Stomach (tissue), 9 donors: Measurements from ENCODE around the gene TEKTIP1. TPM values are rescaled to one million over a fixed set of nuclear protein-coding genes. Genes with fewer than 3 reads are reported as not detected.
"Not testable (repeated sequence)": the region's sequence is repeated elsewhere in the genome, so short reads cannot be mapped to it uniquely, and the experiment has no call there.

ENCODE experiments used
- DNase-seq, 2 donors: peaks; one replicate each; pipeline versions ENCODE4 v3.0.0 to v3.0.0-alpha.2; 2013 to 2019
- H3K27ac ChIP-seq, 5 donors: fragments of 200-600 bp in 4 of 5; sonication (generic) in 4 of 5; one replicate each; pipeline ENCODE4 v1.5.1; 2013 to 2019; ENCODE audit warnings: mild to moderate bottlenecking in 1 of 5, moderate library complexity in 1 of 5
- H3K27me3 ChIP-seq, 3 donors: fragments of 200-600 bp; sonication (generic); one replicate each; pipeline ENCODE4 v1.5.1; 2017 to 2019; ENCODE audit warnings: mixed run types in 1 of 3
- H3K36me3 ChIP-seq, 4 donors: fragments of 200-600 bp; sonication (generic); 1 replicate in 3 of 4; 2 replicates in 1 of 4; pipeline ENCODE4 v1.5.1; 2016 to 2019
- H3K4me1 ChIP-seq, 4 donors: fragments of 200-600 bp; sonication (generic); one replicate each; pipeline ENCODE4 v1.5.1; 2016 to 2019
- H3K4me3 ChIP-seq, 4 donors: fragments of 200-600 bp; sonication (generic) in 3 of 4; one replicate each; pipeline ENCODE4 v1.5.1; 2016 to 2019; ENCODE audit warnings: mild to moderate bottlenecking in 1 of 4
- H3K9me3 ChIP-seq, 4 donors: fragments of 200-600 bp; sonication (generic); one replicate each; pipeline ENCODE4 v1.5.1; 2016 to 2019
- EP300 ChIP-seq: sonication (generic); formaldehyde crosslinking; IDR thresholded peaks from one replicate; pipeline ENCODE4 v1.6.1; 2017; ENCODE audit warnings: antibody characterized with exemption
- POLR2A ChIP-seq, 4 donors: fragments of 450-650 bp; IDR thresholded peaks; one replicate each; pipeline ENCODE4 v1.6.1; 2016; ENCODE audit warnings: antibody characterized with exemption in 4 of 4, control low read depth in 2 of 4, mild to moderate bottlenecking in 1 of 4, moderate library complexity in 1 of 4
- POLR2AphosphoS5 ChIP-seq, 3 donors: sonication (generic); formaldehyde crosslinking; IDR thresholded peaks; one replicate each; pipeline ENCODE4 v1.6.1; 2016; ENCODE audit warnings: antibody characterized with exemption in 3 of 3
- WGBS, 5 donors: extraction: QIAGEN DNeasy Blood & Tissue Kit in 3 of 5; methylation state at CpG; one replicate each; pipeline versions ENCODE4 v1.1.5 to v1.1.7; 2013 to 2018; 5-methylcytosine and 5-hydroxymethylcytosine counted together
- intact Hi-C: fragments of 100-400 bp; cut with DNase I; formaldehyde crosslinking; loops from one replicate; pipeline ENCODE4 v1.15.1; 2023; ENCODE audit warnings: low total_unique reads
- polyA plus RNA-seq, 3 donors: library from polyadenylated mRNA; stranded (reverse); fragments of 200-250 nt; gene quantifications; one replicate each; pipeline ENCODE4 v1.2.3, GENCODE V29; 2013
- total RNA-seq, 5 donors: library from RNA; depleted of rRNA; stranded (reverse); fragments of >200 nt; gene quantifications; one replicate each; pipeline versions ENCODE4 v1.1.0 to v1.2.3, GENCODE V29; 2014 to 2016
- TF ChIP-seq, protein P1 (sequence below), 7 experiments: fragments of 450-650 bp in 4 of 7; fragments of 200-600 bp in 3 of 7; sonication (generic) in 3 of 7; IDR thresholded peaks; one replicate each; pipeline ENCODE4 v1.5.1; 2016 to 2019; ENCODE audit warnings: antibody characterized with exemption in 7 of 7, control low read depth in 2 of 7, mild to moderate bottlenecking in 1 of 7
- donor health status: healthy with polysubstance abuse.
- donor health status: Bipolar disorder and iron deficiency.
- donor health status: healthy.

Gene TEKTIP1
- total and polyA plus RNA-seq, 8 donors: 0.28 to 1.00 TPM; not detected in 6

DNA sequence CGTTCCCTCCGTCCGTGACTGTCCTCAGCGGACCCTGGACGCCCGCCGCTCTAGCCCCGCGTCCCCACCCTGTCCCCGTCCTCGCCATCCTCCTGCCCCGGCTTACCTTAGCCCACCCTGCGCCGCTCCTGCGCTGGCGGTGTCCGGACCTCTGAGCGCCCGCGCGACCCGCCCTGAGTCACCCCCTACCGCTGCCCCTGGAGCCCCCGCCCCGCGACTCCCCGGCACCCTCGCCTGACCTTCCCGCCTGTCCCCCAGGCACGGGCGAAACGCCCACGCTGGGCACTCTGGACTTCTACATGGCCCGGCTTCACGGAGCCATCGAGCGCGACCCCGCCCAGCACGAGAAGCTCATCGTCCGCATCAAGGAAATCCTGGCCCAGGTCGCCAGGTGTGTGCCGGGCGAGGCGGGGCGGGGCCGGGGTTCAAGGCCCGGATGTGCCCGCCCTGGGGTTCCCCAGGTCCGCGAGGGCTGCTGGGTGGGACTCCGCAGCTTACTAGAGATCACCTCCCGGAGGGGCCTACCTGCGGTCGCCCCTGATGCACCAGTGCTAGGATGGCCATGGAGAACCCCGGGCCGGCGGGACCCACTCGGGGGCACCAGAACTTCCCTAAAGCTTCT lies 38.9 kb downstream of the TEKTIP1 start:
- Histone ChIP-seq H3K9me3 (no peaks in the 10 kb centered on the region), H3K27me3 (no peaks in the 10 kb centered on the region), H3K4me3 (no peak overlapping the region), H3K4me1 (peaks cover 14 to 41% (median 34%) of the 10 kb centered on the region in 4 donors), H3K27ac (peak overlapping the region in 3 of 5 donors; percentile 25 to 82 (median 68)), H3K36me3 (peaks cover 0 to 24% (median 19%) of the 10 kb centered on the region in 4 donors)
- no peak for DNase-seq
- intact Hi-C loops: no loop called here
- 73 to 90% (median 88%) methylated on average over 40 to 60 of the region's 60 CpGs for WGBS, 5 donors
- TF ChIP-seq, protein P1, sequence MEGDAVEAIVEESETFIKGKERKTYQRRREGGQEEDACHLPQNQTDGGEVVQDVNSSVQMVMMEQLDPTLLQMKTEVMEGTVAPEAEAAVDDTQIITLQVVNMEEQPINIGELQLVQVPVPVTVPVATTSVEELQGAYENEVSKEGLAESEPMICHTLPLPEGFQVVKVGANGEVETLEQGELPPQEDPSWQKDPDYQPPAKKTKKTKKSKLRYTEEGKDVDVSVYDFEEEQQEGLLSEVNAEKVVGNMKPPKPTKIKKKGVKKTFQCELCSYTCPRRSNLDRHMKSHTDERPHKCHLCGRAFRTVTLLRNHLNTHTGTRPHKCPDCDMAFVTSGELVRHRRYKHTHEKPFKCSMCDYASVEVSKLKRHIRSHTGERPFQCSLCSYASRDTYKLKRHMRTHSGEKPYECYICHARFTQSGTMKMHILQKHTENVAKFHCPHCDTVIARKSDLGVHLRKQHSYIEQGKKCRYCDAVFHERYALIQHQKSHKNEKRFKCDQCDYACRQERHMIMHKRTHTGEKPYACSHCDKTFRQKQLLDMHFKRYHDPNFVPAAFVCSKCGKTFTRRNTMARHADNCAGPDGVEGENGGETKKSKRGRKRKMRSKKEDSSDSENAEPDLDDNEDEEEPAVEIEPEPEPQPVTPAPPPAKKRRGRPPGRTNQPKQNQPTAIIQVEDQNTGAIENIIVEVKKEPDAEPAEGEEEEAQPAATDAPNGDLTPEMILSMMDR (IDR thresholded peaks at IDR 0.05): no peak
- TF ChIP-seq EP300 (no peak), POLR2A (IDR thresholded peaks at IDR 0.05) (no peak)

DNA sequence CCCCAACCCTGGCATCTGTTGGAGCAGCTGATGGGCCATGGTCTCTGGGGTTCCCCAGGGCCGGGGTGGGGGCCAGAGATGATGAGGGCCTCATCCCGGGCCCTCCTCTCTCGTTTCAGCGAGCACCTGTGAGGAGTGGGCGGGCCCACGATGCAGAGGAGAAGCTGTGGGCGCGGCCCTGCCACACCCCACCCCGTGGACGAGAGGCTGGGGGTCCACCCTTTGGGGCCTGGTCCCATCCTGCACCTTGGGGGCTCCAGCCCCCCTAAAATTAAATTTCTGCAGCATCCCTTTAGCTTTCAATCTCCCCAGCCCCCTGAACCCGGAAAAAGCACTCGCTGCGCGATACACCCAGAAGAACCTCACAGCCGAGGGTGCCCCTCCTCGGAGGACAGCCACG lies 39.4 kb downstream of the TEKTIP1 start:
- Histone ChIP-seq H3K36me3 (peaks cover 0 to 24% (median 19%) of the 10 kb centered on the region in 4 donors), H3K27ac (peak overlapping the region in 2 of 5 donors; percentile 60 to 74), H3K4me1 (peaks cover 13 to 40% (median 31%) of the 10 kb centered on the region in 4 donors), H3K9me3 (no peaks in the 10 kb centered on the region), H3K27me3 (no peaks in the 10 kb centered on the region), H3K4me3 (no peak overlapping the region)
- TF ChIP-seq POLR2AphosphoS5 (IDR thresholded peaks at IDR 0.05) (no peak), EP300 (no peak), POLR2A (IDR thresholded peaks at IDR 0.05) (no peak)
- TF ChIP-seq, protein P1 (IDR thresholded peaks at IDR 0.05): no peak
- intact Hi-C loops: no loop called here
- no peak for DNase-seq
- 73 to 80% (median 77%) methylated on average over 17 of the region's 17 CpGs for WGBS, 5 donors

DNA sequence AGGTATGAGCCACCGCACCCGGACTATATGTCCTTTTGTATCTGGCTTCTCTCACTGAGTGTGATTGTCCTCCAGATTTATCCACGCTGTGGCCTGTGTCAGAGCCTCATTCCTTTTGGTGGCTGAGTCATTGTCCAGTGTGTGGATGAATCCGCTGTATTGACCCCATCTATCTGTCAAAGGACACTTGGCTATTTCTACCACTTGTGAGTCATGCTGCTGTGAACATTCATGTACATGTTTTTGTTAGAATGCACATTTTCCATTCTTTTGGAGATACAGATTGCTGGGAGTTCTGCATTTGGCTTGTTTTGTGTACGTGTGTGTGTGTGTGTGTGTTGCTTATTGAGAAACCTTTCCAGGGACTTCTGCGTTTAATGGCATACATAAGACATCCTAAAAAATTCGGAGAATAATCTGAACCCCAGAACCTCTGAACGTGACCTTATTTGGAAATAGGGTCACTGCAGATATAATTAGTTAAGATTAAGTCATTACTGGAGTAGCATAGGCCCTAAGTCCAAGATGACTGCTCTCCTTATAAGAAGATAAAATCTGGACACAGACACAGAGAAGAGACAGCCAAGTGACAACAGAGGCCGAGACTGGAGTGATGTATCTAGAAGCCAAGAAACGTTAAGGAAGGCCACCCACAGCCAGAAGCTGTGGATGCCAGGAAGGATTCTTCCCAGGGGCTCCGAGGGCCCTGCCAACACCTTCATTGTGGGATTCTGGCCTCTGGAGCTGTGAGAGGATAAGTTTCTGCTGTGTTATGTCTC lies 41.4 kb downstream of the TEKTIP1 start:
- H3K4me3 ChIP-seq: no peak overlapping the region
- no peaks in the 10 kb centered on the region for H3K9me3 ChIP-seq
- H3K27ac ChIP-seq: peak overlapping the region in 4 of 5 donors; percentile 22 to 74 (median 64)
- 41 to 61% (median 50%) methylated on average over 11 of the region's 11 CpGs for WGBS, 5 donors
- TF ChIP-seq POLR2AphosphoS5 (IDR thresholded peaks at IDR 0.05): peak in 1 of 3 donors; percentile 58
- TF ChIP-seq, protein P1 (IDR thresholded peaks at IDR 0.05): no peak
- TF ChIP-seq POLR2A (IDR thresholded peaks at IDR 0.05): no peak
- peaks cover 12 to 31% (median 19%) of the 10 kb centered on the region in 4 donors for H3K4me1 ChIP-seq
- no peak for DNase-seq
- peaks cover 0 to 15% (median 5%) of the 10 kb centered on the region in 3 donors for H3K27me3 ChIP-seq
- H3K36me3 ChIP-seq: peaks cover 0 to 14% (median 10%) of the 10 kb centered on the region in 4 donors
- intact Hi-C loops: no loop called here

DNA sequence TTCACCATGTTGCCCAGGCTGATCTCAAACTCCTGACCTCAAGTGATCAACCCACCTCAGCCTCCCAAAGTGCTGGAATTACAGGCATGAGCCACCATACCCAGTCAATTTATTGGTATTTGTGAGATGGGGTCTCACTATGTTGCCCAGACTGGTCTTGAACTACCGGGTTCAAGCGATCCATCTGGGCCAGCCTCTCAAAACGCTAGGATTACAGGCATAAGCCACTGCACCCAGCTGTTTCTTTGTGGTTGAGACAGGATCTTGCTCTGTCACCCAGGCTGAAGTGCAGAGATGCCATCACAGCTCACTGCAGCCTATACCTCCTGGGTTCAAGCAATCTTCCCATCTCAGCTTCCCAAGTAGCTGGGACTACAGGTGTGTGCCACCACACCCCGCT lies 42.8 kb downstream of the TEKTIP1 start:
- peaks cover 11 to 30% (median 17%) of the 10 kb centered on the region in 4 donors for H3K4me1 ChIP-seq
- H3K9me3 ChIP-seq, H3K27ac ChIP-seq, intact Hi-C loops, DNase-seq, H3K4me3 ChIP-seq: not testable (repeated sequence)
- 76 to 85% (median 82%) methylated on average over 4 of the region's 4 CpGs for WGBS, 5 donors
- H3K36me3 ChIP-seq: peaks cover 0 to 12% (median 3%) of the 10 kb centered on the region in 4 donors
- H3K27me3 ChIP-seq: peaks cover 2 to 30% (median 18%) of the 10 kb centered on the region in 3 donors

DNA sequence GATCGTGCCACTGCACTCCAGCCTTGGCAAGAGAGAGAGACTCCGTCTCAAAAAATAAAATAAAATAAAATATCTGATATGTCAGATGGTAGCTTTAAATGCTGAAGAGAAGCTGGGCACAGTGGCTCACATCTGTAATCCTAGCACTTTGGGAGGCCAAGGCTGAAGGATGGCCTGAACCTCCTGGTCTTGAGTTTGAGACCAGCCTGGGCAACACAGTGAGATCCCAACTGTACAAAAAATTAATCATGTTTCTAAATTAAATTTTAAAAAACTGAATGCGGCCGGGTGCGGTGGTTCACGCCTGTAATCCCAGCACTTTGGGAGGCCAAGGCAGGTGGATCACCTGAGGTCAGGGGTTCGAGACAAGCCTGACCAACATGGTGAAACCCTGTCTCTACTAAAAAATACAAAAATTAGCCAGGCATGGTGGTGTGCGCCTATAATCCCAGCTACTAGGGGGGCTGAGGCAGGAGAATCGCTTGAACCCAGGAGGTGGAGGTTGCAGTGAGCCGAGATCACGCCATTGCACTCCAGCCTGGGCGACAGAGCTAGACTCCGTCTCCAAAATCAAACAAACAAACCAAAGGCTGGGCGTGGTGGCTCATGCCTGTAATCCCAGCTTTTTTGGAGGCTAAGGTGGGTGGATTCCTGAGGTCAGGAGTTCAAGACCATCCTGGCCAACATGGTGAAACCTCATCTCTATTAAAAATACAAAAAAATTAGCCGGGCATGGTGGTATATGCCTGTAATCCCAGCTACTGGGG lies 45.2 kb downstream of the TEKTIP1 start:
- intact Hi-C loops, H3K4me3 ChIP-seq, H3K9me3 ChIP-seq, H3K27ac ChIP-seq, H3K36me3 ChIP-seq, DNase-seq: not testable (repeated sequence)
- peaks cover 14 to 29% (median 21%) of the 10 kb centered on the region in 4 donors for H3K4me1 ChIP-seq
- WGBS, 5 donors: 79 to 90% (median 83%) methylated on average over 15 of the region's 15 CpGs
- peaks cover 2 to 31% (median 18%) of the 10 kb centered on the region in 3 donors for H3K27me3 ChIP-seq
